Measurements from ENCODE around the gene PMIS2.

PMIS2 gene

DNA sequence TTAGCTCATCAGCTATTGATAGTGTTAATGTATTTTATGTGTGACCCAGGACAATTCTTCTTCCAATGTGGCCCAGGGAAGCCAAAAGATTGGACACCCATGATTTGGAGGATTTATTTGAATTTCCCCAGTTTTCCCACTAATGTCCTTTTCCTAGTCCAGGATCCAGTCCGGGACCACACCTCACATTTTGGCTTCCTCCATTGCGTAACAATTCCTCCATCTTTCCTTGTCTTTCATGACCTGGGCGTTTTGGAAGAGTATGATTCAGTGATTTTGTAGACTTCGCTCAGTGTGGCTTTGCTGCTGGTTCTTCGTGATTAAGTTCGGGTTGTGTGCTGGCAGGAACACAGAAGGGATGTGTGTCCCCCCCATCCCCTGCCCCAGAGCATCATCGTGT is 19.2 kb upstream of the PMIS2 start:
- H3K4me3 ChIP-seq (ENCODE audit: low read depth, low read length) = no peak overlapping the region
- no peak for DNase-seq (ENCODE audit: low read depth)
- TF ChIP-seq, protein P1, sequence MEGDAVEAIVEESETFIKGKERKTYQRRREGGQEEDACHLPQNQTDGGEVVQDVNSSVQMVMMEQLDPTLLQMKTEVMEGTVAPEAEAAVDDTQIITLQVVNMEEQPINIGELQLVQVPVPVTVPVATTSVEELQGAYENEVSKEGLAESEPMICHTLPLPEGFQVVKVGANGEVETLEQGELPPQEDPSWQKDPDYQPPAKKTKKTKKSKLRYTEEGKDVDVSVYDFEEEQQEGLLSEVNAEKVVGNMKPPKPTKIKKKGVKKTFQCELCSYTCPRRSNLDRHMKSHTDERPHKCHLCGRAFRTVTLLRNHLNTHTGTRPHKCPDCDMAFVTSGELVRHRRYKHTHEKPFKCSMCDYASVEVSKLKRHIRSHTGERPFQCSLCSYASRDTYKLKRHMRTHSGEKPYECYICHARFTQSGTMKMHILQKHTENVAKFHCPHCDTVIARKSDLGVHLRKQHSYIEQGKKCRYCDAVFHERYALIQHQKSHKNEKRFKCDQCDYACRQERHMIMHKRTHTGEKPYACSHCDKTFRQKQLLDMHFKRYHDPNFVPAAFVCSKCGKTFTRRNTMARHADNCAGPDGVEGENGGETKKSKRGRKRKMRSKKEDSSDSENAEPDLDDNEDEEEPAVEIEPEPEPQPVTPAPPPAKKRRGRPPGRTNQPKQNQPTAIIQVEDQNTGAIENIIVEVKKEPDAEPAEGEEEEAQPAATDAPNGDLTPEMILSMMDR (IDR thresholded peaks at IDR 0.05; ENCODE audit: low read depth, low read length, missing control alignments) = no peak
- in situ Hi-C loops (cut with HindIII; ENCODE audit: low sequenced_read_pairs) = no loop called here

DNA sequence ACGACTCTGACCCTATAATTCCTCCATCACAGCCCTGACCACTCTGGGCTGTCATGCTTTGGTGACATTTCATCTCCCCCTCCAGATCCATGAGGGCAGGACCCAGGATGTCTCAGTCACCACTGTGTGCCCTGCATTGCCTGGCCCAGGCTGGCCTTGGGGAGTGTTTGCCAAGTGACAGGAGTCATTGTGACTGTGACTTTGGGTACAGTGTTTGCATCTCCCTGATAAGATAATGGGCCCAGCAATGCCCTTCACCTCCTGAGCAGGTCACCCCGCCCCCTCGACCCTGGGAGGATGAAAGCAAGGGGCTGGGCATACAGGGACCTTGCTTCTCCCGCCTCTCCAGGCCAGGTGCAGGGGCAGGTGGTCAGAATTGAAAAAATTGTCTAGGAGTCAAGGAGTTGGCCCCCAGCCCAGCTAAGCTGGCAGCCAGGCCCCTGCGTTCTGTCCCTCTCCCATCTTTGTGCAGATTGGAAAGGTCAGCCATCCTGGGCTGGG is 16.6 kb upstream of the PMIS2 start:
- TF ChIP-seq, protein P1 (IDR thresholded peaks at IDR 0.05; ENCODE audit: low read depth, low read length, missing control alignments) = no peak
- in situ Hi-C loops (cut with HindIII; ENCODE audit: low sequenced_read_pairs) = no loop called here
- no peak overlapping the region for H3K4me3 ChIP-seq (ENCODE audit: low read depth, low read length)
- DNase-seq (ENCODE audit: low read depth) = no peak

DNA sequence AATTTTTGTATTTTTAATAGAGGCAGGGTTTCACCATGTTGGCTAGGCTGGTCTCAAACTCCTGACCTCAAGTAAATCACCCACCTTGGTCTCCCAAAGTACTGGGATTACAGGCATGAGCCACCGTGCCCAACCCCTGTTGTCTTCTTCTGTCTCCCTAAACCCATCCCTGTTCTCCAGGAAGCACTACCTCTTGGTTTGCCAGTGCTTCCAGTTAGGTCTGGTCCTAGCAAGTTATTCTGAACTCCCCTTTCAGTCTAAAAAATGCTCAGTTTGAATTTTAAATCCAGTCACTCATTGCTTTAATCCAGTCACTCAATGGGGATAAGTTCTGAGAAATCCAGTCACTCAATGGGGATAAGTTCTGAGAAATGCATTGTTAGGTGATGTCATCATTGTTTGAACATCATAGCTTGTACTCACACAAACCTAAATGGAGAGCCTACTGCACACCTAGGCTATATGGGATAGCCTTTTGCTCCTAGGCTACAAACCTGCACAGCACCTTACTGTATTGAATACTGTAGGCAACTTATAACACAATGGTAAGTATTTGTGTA is 14.5 kb upstream of the PMIS2 start:
- TF ChIP-seq, protein P1 (IDR thresholded peaks at IDR 0.05; ENCODE audit: low read depth, low read length, missing control alignments) = no peak
- no peak for DNase-seq (ENCODE audit: low read depth)
- H3K4me3 ChIP-seq (ENCODE audit: low read depth, low read length) = no peak overlapping the region
- in situ Hi-C loops (cut with HindIII; ENCODE audit: low sequenced_read_pairs) = no loop called here

DNA sequence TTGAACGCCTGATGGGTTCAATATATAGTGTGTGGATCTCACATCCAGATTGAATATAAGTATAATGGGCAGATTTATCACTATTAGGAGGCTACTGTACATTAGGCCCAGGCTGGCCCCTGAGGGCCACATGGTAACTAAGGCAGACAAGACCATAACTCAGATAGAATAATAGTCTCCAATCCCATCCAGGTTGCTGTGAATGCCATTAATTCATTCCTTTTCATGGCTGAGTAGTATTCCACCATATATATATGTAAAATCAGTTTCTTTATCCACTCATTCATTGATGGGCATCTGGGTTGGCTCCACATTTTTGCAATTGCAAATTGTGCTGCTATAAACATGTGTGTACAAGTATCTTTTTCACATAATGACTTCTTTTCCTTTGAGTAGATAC is 8.1 kb upstream of the PMIS2 start:
- H3K4me3 ChIP-seq (ENCODE audit: low read depth, low read length) = no peak overlapping the region
- TF ChIP-seq, protein P1 (IDR thresholded peaks at IDR 0.05; ENCODE audit: low read depth, low read length, missing control alignments) = no peak
- in situ Hi-C loops (cut with HindIII; ENCODE audit: low sequenced_read_pairs) = no loop called here
- DNase-seq (ENCODE audit: low read depth) = no peak

DNA sequence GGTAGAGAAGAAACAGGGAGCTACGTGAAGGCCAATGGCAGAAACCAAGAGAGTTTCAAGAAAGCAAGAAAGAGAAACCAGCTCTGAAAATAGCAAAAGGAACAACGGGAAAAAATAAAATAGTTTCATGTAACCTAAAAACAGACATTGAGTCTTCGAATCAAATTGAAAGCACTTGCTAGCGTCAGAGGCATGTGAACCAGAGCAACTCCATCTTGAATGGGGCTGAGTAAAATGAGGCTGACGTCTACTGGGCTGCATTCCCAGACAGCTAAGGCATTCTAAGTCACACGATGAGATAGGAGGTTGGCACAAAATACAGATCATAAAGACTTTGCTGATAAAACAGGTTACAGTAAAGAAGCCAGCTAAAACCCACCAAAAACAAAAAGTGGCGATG is 7.3 kb upstream of the PMIS2 start:
- H3K4me3 ChIP-seq (ENCODE audit: low read depth, low read length) = no peak overlapping the region
- no peak for DNase-seq (ENCODE audit: low read depth)
- in situ Hi-C loops (cut with HindIII; ENCODE audit: low sequenced_read_pairs) = no loop called here
- TF ChIP-seq, protein P1 (IDR thresholded peaks at IDR 0.05; ENCODE audit: low read depth, low read length, missing control alignments) = no peak

DNA sequence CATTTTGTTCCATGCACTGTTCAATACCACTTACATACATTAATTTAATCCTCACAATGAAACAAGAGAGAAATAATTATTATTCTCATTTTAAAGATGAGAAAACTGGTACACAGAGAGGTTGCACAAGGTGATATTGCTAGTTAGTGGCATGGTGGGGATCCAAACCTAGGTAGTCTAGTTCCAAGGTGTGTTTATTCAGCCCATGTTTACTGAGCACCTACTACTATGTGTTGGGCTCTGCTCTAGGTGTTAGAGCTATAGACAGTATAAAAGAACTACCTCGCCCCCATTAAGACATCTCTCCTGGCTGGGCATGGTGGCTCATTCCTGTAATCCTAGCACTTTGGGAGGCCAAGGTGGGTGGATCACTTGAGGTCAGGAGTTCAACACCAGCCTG is 3.2 kb upstream of the PMIS2 start:
- H3K4me3 ChIP-seq (ENCODE audit: low read depth, low read length) = no peak overlapping the region
- in situ Hi-C loops (cut with HindIII; ENCODE audit: low sequenced_read_pairs) = no loop called here
- no peak for DNase-seq (ENCODE audit: low read depth)
- TF ChIP-seq, protein P1 (IDR thresholded peaks at IDR 0.05; ENCODE audit: low read depth, low read length, missing control alignments) = no peak
